HepG2 (cell line): ENCODE data around the gene POLR1C. TPM values are rescaled to one million over a fixed set of nuclear protein-coding genes. Genes with fewer than 3 reads are reported as not detected.

Experiments
- GATAD1 ChIP-seq: IDR thresholded peaks from 2 replicates; pipeline ENCODE4 v1.6.1; 2016; ENCODE audit warnings: missing genetic modification reagents, missing compliant biosample characterization
- HOXA7 ChIP-seq: sonication (generic); formaldehyde crosslinking; IDR thresholded peaks from 2 replicates; pipeline ENCODE4 v1.8.1; 2022; ENCODE audit warnings: mild to moderate bottlenecking, missing genetic modification reagents, moderate library complexity
- MIER2 ChIP-seq: IDR thresholded peaks from 2 replicates; pipeline ENCODE4 v1.6.1; 2016; ENCODE audit warnings: missing biosample characterization, missing genetic modification reagents
- NFE2 ChIP-seq: sonication (generic); formaldehyde crosslinking; IDR thresholded peaks from 2 replicates; pipeline ENCODE4 v1.4.0; 2020; ENCODE audit warnings: missing genetic modification reagents
- PLRG1 ChIP-seq: fragments of 450-650 bp; conservative IDR thresholded peaks from 2 replicates; pipeline ENCODE4 v1.6.1; 2016
- RFXAP ChIP-seq: sonication (generic); formaldehyde crosslinking; IDR thresholded peaks from 2 replicates; pipeline ENCODE4 v1.4.0; 2020; ENCODE audit warnings: missing genetic modification reagents, borderline replicate concordance
- TFE3 ChIP-seq: IDR thresholded peaks from 2 replicates; pipeline ENCODE4 v1.6.1; 2016
- ZBED4 ChIP-seq: sonication (generic); formaldehyde crosslinking; IDR thresholded peaks from 2 replicates; pipeline ENCODE4 v1.4.0; 2020; ENCODE audit warnings: missing genetic modification reagents, borderline replicate concordance
- ZNF282 ChIP-seq: fragments of 450-650 bp; IDR thresholded peaks from 2 replicates; pipeline ENCODE4 v1.6.1; 2018; ENCODE audit not compliant: partially characterized antibody
- ZNF597 ChIP-seq: sonication (generic); formaldehyde crosslinking; IDR thresholded peaks from 2 replicates; pipeline ENCODE4 v1.5.0; 2020; ENCODE audit warnings: missing genetic modification reagents
- polyA plus RNA-seq, 8 experiments: library from polyadenylated mRNA; depleted of rRNA in 3 of 8; stranded (reverse) in 7 of 8; unstranded in 1 of 8; fragments of >200 nt; fragmentation: Illumina TruSeq in 4 of 8; extraction: Trizol in 4 of 8; gene quantifications; 2 replicates each; pipeline versions ENCODE4 v1.2.1 to v1.2.3, GENCODE V29; 2011 to 2016; ENCODE audit warnings: low read depth in 4 of 8, missing spikeins in 1 of 8, mixed read lengths in 1 of 8; ENCODE audit not compliant: insufficient read depth in 1 of 8
- total RNA-seq, 5 experiments: library from RNA; depleted of rRNA; stranded (reverse); fragments of >200 nt; fragmentation: Illumina TruSeq; extraction: Trizol; gene quantifications; 2 replicates each; pipeline ENCODE4 v1.2.3, GENCODE V29; 2016; ENCODE audit warnings: low read depth in 1 of 5
- TF ChIP-seq, protein P1 (sequence below): sonication (generic); formaldehyde crosslinking; IDR thresholded peaks from 2 replicates; pipeline ENCODE4 v1.4.0; 2020; ENCODE audit warnings: missing genetic modification reagents, borderline replicate concordance
- TF ChIP-seq, protein P2 (sequence below): sonication (generic); formaldehyde crosslinking; IDR thresholded peaks from 2 replicates; pipeline ENCODE4 v1.5.1; 2020; ENCODE audit warnings: mild to moderate bottlenecking, moderate library complexity, missing genetic modification reagents
- TF ChIP-seq, protein P3 (sequence below): sonication (generic); formaldehyde crosslinking; IDR thresholded peaks from 2 replicates; pipeline ENCODE4 v1.4.0; 2020; ENCODE audit warnings: missing genetic modification reagents
- TF ChIP-seq, protein P4 (sequence below): sonication (generic); formaldehyde crosslinking; IDR thresholded peaks from 2 replicates; pipeline ENCODE4 v1.9.0; 2021; ENCODE audit warnings: missing genetic modification reagents, borderline replicate concordance

POLR1C gene
- total and polyA plus RNA-seq, 2 of the 13 experiments (the other 11 are each of a cell fraction or from before 2014, with no cell fraction given), result 62.6 to 72.2 TPM

DNA sequence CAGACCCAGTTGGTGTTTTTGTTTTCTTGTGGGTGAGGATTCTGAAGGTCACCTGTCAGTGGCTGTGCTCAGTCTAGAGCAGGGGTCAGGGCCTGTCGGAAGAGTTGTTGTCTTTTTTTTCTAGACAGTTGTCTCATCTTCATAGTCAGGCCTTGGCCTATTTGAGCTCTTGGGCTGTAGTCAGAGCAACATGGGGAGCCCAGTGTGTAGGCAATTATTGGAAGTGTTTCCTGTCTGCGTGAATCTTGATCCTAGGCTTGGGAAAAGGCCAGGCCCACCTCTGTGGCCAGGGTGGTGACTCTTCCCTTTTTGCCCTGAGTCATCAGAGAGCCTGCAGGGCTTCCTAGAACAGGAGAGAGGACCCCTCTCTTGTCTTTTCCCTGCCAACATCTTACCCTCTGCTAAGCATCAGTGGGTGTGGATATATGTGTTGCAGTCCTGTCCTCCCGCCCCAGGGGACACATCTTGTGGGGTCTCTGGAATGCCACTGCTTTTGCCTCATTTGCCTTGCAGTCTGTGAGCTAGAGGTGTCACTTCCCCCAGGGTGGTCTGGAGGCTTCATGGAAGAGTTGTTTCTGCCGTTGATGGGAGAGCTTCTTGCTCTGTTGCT is 28.1 kb upstream of the POLR1C start (continued):
- TF ChIP-seq ZBED4 (CRISPR knock-in tag), result peak; percentile 62; the same call in 1 of the 2 replicates
- no peak for TF ChIP-seq MIER2 (CRISPR knock-in tag)
- peak; percentile 51; the same call in 1 of the 2 replicates for TF ChIP-seq TFE3 (CRISPR knock-in tag)
- TF ChIP-seq ZNF282, result no peak
- no peak for TF ChIP-seq PLRG1
- TF ChIP-seq, protein P1, sequence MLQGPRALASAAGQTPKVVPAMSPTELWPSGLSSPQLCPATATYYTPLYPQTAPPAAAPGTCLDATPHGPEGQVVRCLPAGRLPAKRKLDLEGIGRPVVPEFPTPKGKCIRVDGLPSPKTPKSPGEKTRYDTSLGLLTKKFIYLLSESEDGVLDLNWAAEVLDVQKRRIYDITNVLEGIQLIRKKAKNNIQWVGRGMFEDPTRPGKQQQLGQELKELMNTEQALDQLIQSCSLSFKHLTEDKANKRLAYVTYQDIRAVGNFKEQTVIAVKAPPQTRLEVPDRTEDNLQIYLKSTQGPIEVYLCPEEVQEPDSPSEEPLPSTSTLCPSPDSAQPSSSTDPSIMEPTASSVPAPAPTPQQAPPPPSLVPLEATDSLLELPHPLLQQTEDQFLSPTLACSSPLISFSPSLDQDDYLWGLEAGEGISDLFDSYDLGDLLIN (CRISPR knock-in tag), result no peak
- no peak for TF ChIP-seq NFE2
- peak; percentile 14; the same call in 1 of the 2 replicates for TF ChIP-seq GATAD1
- TF ChIP-seq, protein P2, sequence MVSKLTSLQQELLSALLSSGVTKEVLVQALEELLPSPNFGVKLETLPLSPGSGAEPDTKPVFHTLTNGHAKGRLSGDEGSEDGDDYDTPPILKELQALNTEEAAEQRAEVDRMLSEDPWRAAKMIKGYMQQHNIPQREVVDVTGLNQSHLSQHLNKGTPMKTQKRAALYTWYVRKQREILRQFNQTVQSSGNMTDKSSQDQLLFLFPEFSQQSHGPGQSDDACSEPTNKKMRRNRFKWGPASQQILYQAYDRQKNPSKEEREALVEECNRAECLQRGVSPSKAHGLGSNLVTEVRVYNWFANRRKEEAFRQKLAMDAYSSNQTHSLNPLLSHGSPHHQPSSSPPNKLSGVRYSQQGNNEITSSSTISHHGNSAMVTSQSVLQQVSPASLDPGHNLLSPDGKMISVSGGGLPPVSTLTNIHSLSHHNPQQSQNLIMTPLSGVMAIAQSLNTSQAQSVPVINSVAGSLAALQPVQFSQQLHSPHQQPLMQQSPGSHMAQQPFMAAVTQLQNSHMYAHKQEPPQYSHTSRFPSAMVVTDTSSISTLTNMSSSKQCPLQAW (CRISPR knock-in tag), result peak; percentile 69; the same call in 1 of the 2 replicates
- TF ChIP-seq HOXA7 (CRISPR knock-in tag), result no peak
- TF ChIP-seq, protein P3, sequence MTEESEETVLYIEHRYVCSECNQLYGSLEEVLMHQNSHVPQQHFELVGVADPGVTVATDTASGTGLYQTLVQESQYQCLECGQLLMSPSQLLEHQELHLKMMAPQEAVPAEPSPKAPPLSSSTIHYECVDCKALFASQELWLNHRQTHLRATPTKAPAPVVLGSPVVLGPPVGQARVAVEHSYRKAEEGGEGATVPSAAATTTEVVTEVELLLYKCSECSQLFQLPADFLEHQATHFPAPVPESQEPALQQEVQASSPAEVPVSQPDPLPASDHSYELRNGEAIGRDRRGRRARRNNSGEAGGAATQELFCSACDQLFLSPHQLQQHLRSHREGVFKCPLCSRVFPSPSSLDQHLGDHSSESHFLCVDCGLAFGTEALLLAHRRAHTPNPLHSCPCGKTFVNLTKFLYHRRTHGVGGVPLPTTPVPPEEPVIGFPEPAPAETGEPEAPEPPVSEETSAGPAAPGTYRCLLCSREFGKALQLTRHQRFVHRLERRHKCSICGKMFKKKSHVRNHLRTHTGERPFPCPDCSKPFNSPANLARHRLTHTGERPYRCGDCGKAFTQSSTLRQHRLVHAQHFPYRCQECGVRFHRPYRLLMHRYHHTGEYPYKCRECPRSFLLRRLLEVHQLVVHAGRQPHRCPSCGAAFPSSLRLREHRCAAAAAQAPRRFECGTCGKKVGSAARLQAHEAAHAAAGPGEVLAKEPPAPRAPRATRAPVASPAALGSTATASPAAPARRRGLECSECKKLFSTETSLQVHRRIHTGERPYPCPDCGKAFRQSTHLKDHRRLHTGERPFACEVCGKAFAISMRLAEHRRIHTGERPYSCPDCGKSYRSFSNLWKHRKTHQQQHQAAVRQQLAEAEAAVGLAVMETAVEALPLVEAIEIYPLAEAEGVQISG (CRISPR knock-in tag), result peak; percentile 39; the same call in 1 of the 2 replicates
- TF ChIP-seq, protein P4, sequence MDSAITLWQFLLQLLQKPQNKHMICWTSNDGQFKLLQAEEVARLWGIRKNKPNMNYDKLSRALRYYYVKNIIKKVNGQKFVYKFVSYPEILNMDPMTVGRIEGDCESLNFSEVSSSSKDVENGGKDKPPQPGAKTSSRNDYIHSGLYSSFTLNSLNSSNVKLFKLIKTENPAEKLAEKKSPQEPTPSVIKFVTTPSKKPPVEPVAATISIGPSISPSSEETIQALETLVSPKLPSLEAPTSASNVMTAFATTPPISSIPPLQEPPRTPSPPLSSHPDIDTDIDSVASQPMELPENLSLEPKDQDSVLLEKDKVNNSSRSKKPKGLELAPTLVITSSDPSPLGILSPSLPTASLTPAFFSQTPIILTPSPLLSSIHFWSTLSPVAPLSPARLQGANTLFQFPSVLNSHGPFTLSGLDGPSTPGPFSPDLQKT (CRISPR knock-in tag), result no peak
- TF ChIP-seq ZNF597, result no peak
- 0 out of 2 replicates have a peak, but pooled peaks have one; percentile 11 for TF ChIP-seq RFXAP (CRISPR knock-in tag)
